ENCODE results near the gene MTRR. TPM values are rescaled to one million over a fixed set of nuclear protein-coding genes. Genes with fewer than 3 reads are reported as not detected.

The MTRR gene
- total RNA-seq, 2 donors from 2014 or later: 101 to 106 TPM

GRCh38 chr5:7884491-7885267 lies 15.7 kb downstream of the MTRR start:
- no peaks in the 10 kb centered on the region for H3K9me3 ChIP-seq (ENCODE audit: control insufficient read depth, low read length, poor library complexity, severe bottlenecking)
- ATAC-seq: no peak
- H3K36me3 Mint-ChIP-seq (ENCODE audit: low read depth): peaks cover 13% of the 10 kb centered on the region
- no peaks in the 10 kb centered on the region for H3K27me3 Mint-ChIP-seq
- DNase-seq: no peak
- H3K27ac Mint-ChIP-seq: no peak overlapping the region
- H3K4me1 Mint-ChIP-seq: peaks cover 24% of the 10 kb centered on the region
- H3K4me3 Mint-ChIP-seq: no peak overlapping the region

GRCh38 chr5:7886849-7887475 lies 18.0 kb downstream of the MTRR start:
- Mint-ChIP-seq H3K4me3 (no peak overlapping the region), H3K27me3 (no peaks in the 10 kb centered on the region), H3K36me3 (ENCODE audit: low read depth) (peaks cover 6% of the 10 kb centered on the region), H3K27ac (no peak overlapping the region), H3K4me1 (peaks cover 11% of the 10 kb centered on the region)
- DNase-seq: no peak
- peak; percentile 40 for ATAC-seq
- H3K9me3 ChIP-seq (ENCODE audit: control insufficient read depth, low read length, poor library complexity, severe bottlenecking): no peaks in the 10 kb centered on the region

DNA sequence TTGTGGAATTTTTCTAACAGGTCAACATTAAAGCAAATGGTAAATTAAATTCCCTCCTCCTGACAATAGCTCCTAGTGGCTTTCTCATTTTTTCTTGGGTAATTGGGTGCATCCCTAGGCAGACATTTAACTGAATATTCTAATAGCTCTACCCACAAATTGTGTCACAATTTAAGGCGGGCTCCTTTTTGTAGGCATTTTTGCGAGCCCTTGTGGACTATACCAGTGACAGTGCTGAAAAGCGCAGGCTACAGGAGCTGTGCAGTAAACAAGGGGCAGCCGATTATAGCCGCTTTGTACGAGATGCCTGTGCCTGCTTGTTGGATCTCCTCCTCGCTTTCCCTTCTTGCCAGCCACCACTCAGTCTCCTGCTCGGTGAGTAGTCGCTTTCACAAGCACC lies 20.0 kb downstream of the MTRR start:
- DNase-seq (no peak), ATAC-seq (no peak)
- Mint-ChIP-seq H3K27ac (peak overlapping the region; percentile 24), H3K4me1 (peaks cover 12% of the 10 kb centered on the region), H3K27me3 (no peaks in the 10 kb centered on the region), H3K36me3 (ENCODE audit: low read depth) (peaks cover 4% of the 10 kb centered on the region), H3K4me3 (no peak overlapping the region)
- H3K9me3 ChIP-seq (ENCODE audit: control insufficient read depth, low read length, poor library complexity, severe bottlenecking): no peaks in the 10 kb centered on the region

DNA sequence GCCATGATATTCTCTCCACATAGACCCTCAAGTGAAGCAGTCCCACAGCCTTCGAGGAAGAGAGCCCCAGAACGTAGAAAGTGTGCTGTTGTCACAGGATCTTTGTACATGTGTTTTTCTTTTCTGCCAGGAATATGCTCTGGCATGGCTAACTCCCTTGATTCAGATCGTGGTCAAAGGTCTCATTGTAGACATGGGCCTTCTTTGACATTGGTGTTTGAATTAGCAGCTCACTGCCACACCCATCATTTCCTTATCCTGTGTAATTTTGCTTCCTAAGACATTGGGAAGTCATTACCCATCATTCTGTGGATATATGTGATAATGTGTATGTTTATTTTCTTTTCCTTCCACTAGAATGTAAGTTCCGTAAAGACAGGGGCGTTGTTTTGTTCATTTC lies 25.5 kb downstream of the MTRR start:
- no peaks in the 10 kb centered on the region for H3K27me3 Mint-ChIP-seq
- ATAC-seq (no peak), DNase-seq (no peak)
- peaks cover 13% of the 10 kb centered on the region for H3K36me3 Mint-ChIP-seq (ENCODE audit: low read depth)
- no peaks in the 10 kb centered on the region for H3K9me3 ChIP-seq (ENCODE audit: control insufficient read depth, low read length, poor library complexity, severe bottlenecking)
- H3K4me3 Mint-ChIP-seq: no peak overlapping the region
- H3K27ac Mint-ChIP-seq: no peak overlapping the region
- H3K4me1 Mint-ChIP-seq: peaks cover 8% of the 10 kb centered on the region

- Mint-ChIP-seq H3K4me1 (peaks cover 10% of the 10 kb centered on the region), H3K27me3 (no peaks in the 10 kb centered on the region), H3K27ac (no peak overlapping the region), H3K36me3 (ENCODE audit: low read depth) (peaks cover 15% of the 10 kb centered on the region), H3K4me3 (no peak overlapping the region)
- no peak for ATAC-seq
- DNase-seq: no peak
- no peaks in the 10 kb centered on the region for H3K9me3 ChIP-seq (ENCODE audit: control insufficient read depth, low read length, poor library complexity, severe bottlenecking)
Observed at GRCh38 chr5:7894860-7895259, 25.9 kb downstream of the MTRR start.

DNA sequence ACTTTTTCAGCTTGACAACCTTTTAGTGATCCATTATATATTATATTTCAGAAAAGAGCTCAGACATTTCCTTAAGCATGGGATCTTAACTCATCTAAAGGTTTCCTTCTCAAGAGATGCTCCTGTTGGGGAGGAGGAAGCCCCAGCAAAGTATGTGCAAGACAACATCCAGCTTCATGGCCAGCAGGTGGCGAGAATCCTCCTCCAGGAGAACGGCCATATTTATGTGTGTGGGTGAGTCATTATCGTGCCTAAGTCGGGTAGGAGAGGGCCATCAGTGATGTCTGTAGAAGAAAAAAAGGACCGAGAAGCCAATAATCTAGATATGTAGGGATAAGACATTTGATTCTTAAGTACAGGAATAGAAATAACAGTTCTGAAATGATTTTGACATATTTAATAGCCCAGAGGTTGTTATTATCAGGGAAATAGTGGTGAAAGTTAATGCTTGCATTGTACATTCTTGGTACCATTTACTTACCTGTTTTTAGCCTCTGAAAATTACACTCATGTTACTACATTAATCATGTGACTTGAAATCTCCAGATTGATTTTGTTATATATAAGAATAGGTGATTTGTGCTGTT lies 28.2 kb downstream of the MTRR start:
- ATAC-seq (peak; percentile 70), DNase-seq (peak in 1 of 3 donors; percentile 16)
- peak overlapping the region; percentile 34 for H3K27ac Mint-ChIP-seq
- no peaks in the 10 kb centered on the region for H3K9me3 ChIP-seq (ENCODE audit: control insufficient read depth, low read length, poor library complexity, severe bottlenecking)
- H3K27me3 Mint-ChIP-seq: no peaks in the 10 kb centered on the region
- peaks cover 19% of the 10 kb centered on the region for H3K36me3 Mint-ChIP-seq (ENCODE audit: low read depth)
- no peak overlapping the region for H3K4me3 Mint-ChIP-seq
- H3K4me1 Mint-ChIP-seq: peaks cover 10% of the 10 kb centered on the region

- DNase-seq (no peak), ATAC-seq (no peak)
- Mint-ChIP-seq H3K27me3 (no peaks in the 10 kb centered on the region), H3K4me3 (no peak overlapping the region), H3K4me1 (peaks cover 5% of the 10 kb centered on the region), H3K36me3 (ENCODE audit: low read depth) (peaks cover 27% of the 10 kb centered on the region), H3K27ac (no peak overlapping the region)
- no peaks in the 10 kb centered on the region for H3K9me3 ChIP-seq (ENCODE audit: control insufficient read depth, low read length, poor library complexity, severe bottlenecking)
Observed at GRCh38 chr5:7902201-7902600, 33.3 kb downstream of the MTRR start.

DNA sequence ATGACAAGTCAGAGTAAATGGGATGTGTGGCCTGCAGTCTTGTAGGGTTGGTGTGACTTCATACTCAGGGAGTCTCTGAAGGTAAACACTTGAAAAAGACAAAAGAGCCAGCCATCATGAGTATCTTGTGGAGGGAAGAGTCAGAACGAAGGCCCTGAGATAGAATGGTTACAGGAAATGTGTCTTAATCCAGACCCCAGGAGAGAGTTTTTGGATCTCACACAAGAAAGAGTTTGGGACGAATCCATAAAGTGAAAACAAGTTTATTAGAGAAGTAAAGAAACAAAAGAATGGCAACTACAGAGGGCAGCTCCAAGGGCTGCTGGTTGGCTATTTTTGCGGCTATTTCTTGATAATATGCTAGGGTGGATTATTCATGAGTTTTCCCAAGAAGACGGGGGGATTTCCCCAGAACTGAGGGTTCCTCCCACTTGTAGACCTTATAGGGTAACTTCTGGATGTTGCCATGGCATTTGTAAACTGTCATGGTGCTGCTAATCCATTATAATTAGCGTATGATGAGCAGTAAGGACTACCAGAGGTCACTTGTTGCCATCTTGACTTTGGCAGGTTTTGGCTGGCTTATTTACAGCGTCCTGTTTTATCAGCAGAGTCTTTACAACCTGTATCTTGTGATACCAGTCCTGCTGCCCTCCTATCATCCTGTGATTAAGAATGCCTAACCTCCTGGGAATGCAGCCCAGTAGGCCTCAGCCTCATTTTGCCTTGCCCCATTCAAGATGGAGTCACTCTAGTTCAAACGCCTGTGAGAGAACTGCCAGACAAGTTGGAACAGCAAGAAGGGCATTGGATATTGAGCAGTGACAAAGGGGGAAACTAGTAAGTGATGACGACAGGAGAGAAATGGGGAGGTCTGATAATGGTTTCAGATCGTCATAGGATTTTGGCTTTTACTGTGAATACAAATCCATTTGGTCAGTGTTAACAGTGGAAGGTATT lies 34.0 kb downstream of the MTRR start:
- H3K4me1 Mint-ChIP-seq: peaks cover 5% of the 10 kb centered on the region
- H3K9me3 ChIP-seq (ENCODE audit: control insufficient read depth, low read length, poor library complexity, severe bottlenecking): no peaks in the 10 kb centered on the region
- no peak overlapping the region for H3K27ac Mint-ChIP-seq
- no peak for ATAC-seq
- H3K36me3 Mint-ChIP-seq (ENCODE audit: low read depth): peaks cover 27% of the 10 kb centered on the region
- H3K4me3 Mint-ChIP-seq: no peak overlapping the region
- DNase-seq: no peak
- H3K27me3 Mint-ChIP-seq: no peaks in the 10 kb centered on the region

GRCh38 chr5:7904170-7904569 lies 35.2 kb downstream of the MTRR start:
- ATAC-seq: no peak
- Mint-ChIP-seq H3K4me3 (no peak overlapping the region), H3K27ac (no peak overlapping the region)

GRCh38 chr5:7907612-7908011 lies 38.7 kb downstream of the MTRR start:
- Mint-ChIP-seq H3K27me3 (no peaks in the 10 kb centered on the region), H3K27ac (no peak overlapping the region), H3K4me3 (no peak overlapping the region), H3K36me3 (ENCODE audit: low read depth) (peaks cover 8% of the 10 kb centered on the region), H3K4me1 (no peaks in the 10 kb centered on the region)
- ATAC-seq (no peak), DNase-seq (no peak)
- H3K9me3 ChIP-seq (ENCODE audit: control insufficient read depth, low read length, poor library complexity, severe bottlenecking): no peaks in the 10 kb centered on the region

More at GRCh38 chr5:7904170-7904569, 35.2 kb downstream of the MTRR start:
- no peaks in the 10 kb centered on the region for H3K27me3 Mint-ChIP-seq
- H3K4me1 Mint-ChIP-seq: peaks cover 5% of the 10 kb centered on the region
- no peaks in the 10 kb centered on the region for H3K9me3 ChIP-seq (ENCODE audit: control insufficient read depth, low read length, poor library complexity, severe bottlenecking)
- no peak for DNase-seq
- peaks cover 20% of the 10 kb centered on the region for H3K36me3 Mint-ChIP-seq (ENCODE audit: low read depth)

DNA sequence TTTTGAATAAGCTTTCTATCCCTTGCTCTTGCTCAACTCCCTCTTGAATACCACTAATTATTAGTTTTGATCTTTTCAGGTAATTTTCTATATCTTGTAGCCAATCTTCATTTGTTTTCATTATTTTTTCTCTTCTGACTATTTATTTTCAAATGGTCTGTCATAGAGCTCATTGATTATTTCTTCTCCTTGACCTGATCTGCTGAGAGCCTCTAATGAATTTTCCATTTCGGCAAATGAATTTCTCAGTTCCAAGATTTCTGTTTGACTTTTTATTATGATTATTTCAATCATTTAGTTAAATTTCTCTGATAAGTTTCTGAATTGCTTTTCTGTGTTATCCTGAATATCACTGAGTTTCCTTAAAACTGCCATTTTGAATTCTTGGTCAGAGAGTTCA lies 39.4 kb downstream of the MTRR start:
- H3K4me1 Mint-ChIP-seq: no peaks in the 10 kb centered on the region
- H3K27ac Mint-ChIP-seq: no peak overlapping the region
- H3K4me3 Mint-ChIP-seq: no peak overlapping the region
- no peak for DNase-seq
- no peaks in the 10 kb centered on the region for H3K9me3 ChIP-seq (ENCODE audit: control insufficient read depth, low read length, poor library complexity, severe bottlenecking)
- peaks cover 6% of the 10 kb centered on the region for H3K36me3 Mint-ChIP-seq (ENCODE audit: low read depth)
- no peak for ATAC-seq
- H3K27me3 Mint-ChIP-seq: no peaks in the 10 kb centered on the region

DNA sequence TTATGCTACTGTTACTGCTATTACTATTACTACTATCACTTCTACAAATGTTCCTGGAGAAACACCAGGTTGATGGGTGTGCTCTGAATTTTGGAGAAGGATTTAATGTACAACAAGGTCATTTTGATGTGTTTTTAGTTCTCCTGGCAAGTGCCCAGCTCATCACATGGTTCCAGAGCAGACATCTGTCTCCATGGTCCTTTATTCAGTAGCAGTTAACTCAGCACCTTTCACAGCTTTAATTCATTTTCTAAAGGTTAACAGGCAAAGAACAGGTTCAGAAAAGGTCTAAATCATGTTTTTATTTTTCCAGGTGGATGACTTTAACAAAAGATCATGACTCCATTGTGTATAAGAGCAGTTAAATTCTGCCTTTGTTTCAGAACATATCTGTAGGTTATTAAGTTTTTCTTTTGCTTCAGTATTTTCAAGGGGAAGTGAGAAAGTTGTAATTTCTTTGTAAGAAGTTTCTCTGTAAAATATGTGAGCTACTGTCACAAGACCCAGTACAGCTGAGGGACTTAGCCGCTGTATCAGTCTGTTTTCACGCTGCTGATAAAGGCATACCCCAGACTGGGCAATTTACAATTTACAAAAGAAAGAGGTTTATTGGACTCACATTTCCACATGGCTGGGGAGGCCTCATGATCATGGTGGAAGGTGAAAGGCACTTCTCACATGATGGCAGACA lies 41.9 kb downstream of the MTRR start:
- no peak for ATAC-seq
- no peaks in the 10 kb centered on the region for H3K9me3 ChIP-seq (ENCODE audit: control insufficient read depth, low read length, poor library complexity, severe bottlenecking)
- no peak overlapping the region for H3K4me3 Mint-ChIP-seq
- H3K4me1 Mint-ChIP-seq: no peaks in the 10 kb centered on the region
- DNase-seq: no peak
- peaks cover 2% of the 10 kb centered on the region for H3K36me3 Mint-ChIP-seq (ENCODE audit: low read depth)
- H3K27ac Mint-ChIP-seq: no peak overlapping the region
- H3K27me3 Mint-ChIP-seq: no peaks in the 10 kb centered on the region
